D721Med (cell line): ENCODE results near the gene ACYP2.
"Not testable (repeated sequence)": the region's sequence is repeated elsewhere in the genome, so short reads cannot be mapped to it uniquely, and the experiment has no call there.

Experiments used
- DNase-seq: peaks from one replicate; pipeline ENCODE4 v3.0.0; 2011; ENCODE audit warnings: low spot score; ENCODE audit not compliant: insufficient read length
- FAIRE-seq: peaks from 2 replicates; lab custom pipeline; 2011; peaks lifted over from hg19 to GRCh38; lab: Jason Lieb, UNC
- CTCF ChIP-seq: IDR thresholded peaks from 2 replicates; pipeline ENCODE4 v1.5.1; 2012; ENCODE audit warnings: mild to moderate bottlenecking, control low read depth; ENCODE audit not compliant: insufficient read depth; ENCODE audit errors: missing control alignments

Gene ACYP2

GRCh38 chr2:54115284-54116137 is at the start of gene ACYP2:
TSS of gene ACYP2 (plus strand) at chr2:54115615.
- no peak for TF ChIP-seq CTCF
- FAIRE-seq, result no peak

GRCh38 chr2:54065891-54066290 is 49.5 kb upstream of the ACYP2 start:
- FAIRE-seq, result no peak
- TF ChIP-seq CTCF, result no peak
- DNase-seq, result no peak

More at GRCh38 chr2:54115284-54116137, at the start of gene ACYP2:
- DNase-seq, result peak; percentile 87

- no peak for TF ChIP-seq CTCF
- FAIRE-seq, result no peak
These were observed 47.5 kb upstream of the ACYP2 start for GRCh38 chr2:54067851-54068375.

GRCh38 chr2:54072483-54072882 is 42.9 kb upstream of the ACYP2 start:
- DNase-seq, FAIRE-seq: not testable (repeated sequence)

More at GRCh38 chr2:54067851-54068375, 47.5 kb upstream of the ACYP2 start:
- DNase-seq, result no peak

- DNase-seq, result no peak
These were observed 41.6 kb upstream of the ACYP2 start for GRCh38 chr2:54073796-54074195.

GRCh38 chr2:54074606-54075341 is 40.6 kb upstream of the ACYP2 start:
- FAIRE-seq (no peak), DNase-seq (no peak)
- TF ChIP-seq CTCF, result no peak

More at GRCh38 chr2:54073796-54074195, 41.6 kb upstream of the ACYP2 start:
- FAIRE-seq, result no peak
- TF ChIP-seq CTCF, result no peak

- DNase-seq (no peak), FAIRE-seq (no peak)
- TF ChIP-seq CTCF, result no peak
These were observed 38.8 kb upstream of the ACYP2 start for GRCh38 chr2:54076586-54076985.
